Breast epithelium (tissue), 4 donors: ENCODE data around the gene PARP1. TPM values are rescaled to one million over a fixed set of nuclear protein-coding genes. Genes with fewer than 3 reads are reported as not detected.

Experiments used
- DNase-seq, 2 donors: peaks; one replicate each; pipeline ENCODE4 v3.0.0-alpha.2; 2019; ENCODE audit warnings: low spot score in 2 of 2
- H3K27ac ChIP-seq, 2 donors: fragments of 200-600 bp; sonication (generic) in 1 of 2; one replicate each; pipeline ENCODE4 v1.5.1; 2016 to 2019; ENCODE audit warnings: mild to moderate bottlenecking in 1 of 2
- H3K27me3 ChIP-seq, 2 donors: fragments of 200-600 bp; sonication (generic) in 1 of 2; one replicate each; pipeline versions ENCODE4 v1.5.1 to v1.6.0; 2017 to 2019; ENCODE audit warnings: control low read depth in 1 of 2, mild to moderate bottlenecking in 1 of 2
- H3K36me3 ChIP-seq: fragments of 200-600 bp; one replicate; pipeline ENCODE4 v1.5.1; 2019
- H3K4me1 ChIP-seq, 2 donors: fragments of 200-600 bp; sonication (generic); one replicate each; pipeline ENCODE4 v1.5.1; 2016 to 2019; ENCODE audit warnings: control low read depth in 1 of 2
- H3K4me3 ChIP-seq, 3 donors: fragments of 200-600 bp; sonication (generic); 1 replicate in 2 of 3; 2 replicates in 1 of 3; pipeline ENCODE4 v1.5.1; 2016 to 2019; ENCODE audit warnings: mild to moderate bottlenecking in 3 of 3, moderate library complexity in 2 of 3
- H3K9me3 ChIP-seq, 2 donors: fragments of 200-600 bp; sonication (generic) in 1 of 2; one replicate each; pipeline ENCODE4 v1.5.1; 2016 to 2019; ENCODE audit warnings: control low read depth in 1 of 2
- CTCF ChIP-seq, 3 donors: fragments of 450-650 bp; IDR thresholded peaks; one replicate each; pipeline ENCODE4 v1.5.1; 2016 to 2017; ENCODE audit warnings: antibody characterized with exemption in 3 of 3, mild to moderate bottlenecking in 3 of 3, moderate library complexity in 3 of 3
- POLR2A ChIP-seq: fragments of 450-650 bp; IDR thresholded peaks from one replicate; pipeline ENCODE4 v1.6.1; 2016; ENCODE audit warnings: antibody characterized with exemption, mild to moderate bottlenecking, moderate library complexity
- POLR2AphosphoS5 ChIP-seq, 3 donors: sonication (generic); formaldehyde crosslinking; IDR thresholded peaks; one replicate each; pipeline ENCODE4 v1.6.1; 2017; ENCODE audit warnings: antibody characterized with exemption in 3 of 3
- intact Hi-C: fragments of 100-400 bp; cut with DNase I; formaldehyde crosslinking; loops from one replicate; pipeline ENCODE4 v1.15.1; 2023; ENCODE audit warnings: low total_unique reads
- total RNA-seq, 3 donors: library from RNA; depleted of rRNA; stranded (reverse); fragments of >200 nt; gene quantifications; one replicate each; pipeline ENCODE4 v1.1.0, GENCODE V29; 2016

Gene PARP1
- total RNA-seq, 3 donors from 2014 or later = 53.0 to 83.9 (median 72.3) TPM

- TF ChIP-seq POLR2AphosphoS5 (IDR thresholded peaks at IDR 0.05) (no peak), CTCF (IDR thresholded peaks at IDR 0.05) (no peak), POLR2A (no peak)
- DNase-seq = no peak
- intact Hi-C loops = no loop called here
Observed at GRCh38 chr1:226443439-226443838, 35.5 kb upstream of the PARP1 start.

GRCh38 chr1:226443033-226443432, 35.1 kb upstream of the PARP1 start:
- intact Hi-C loops = no loop called here
- TF ChIP-seq POLR2AphosphoS5 (IDR thresholded peaks at IDR 0.05) (no peak), POLR2A (no peak), CTCF (IDR thresholded peaks at IDR 0.05) (no peak)
- H3K27ac ChIP-seq = no peak overlapping the region
- no peaks in the 10 kb centered on the region for H3K36me3 ChIP-seq
- H3K4me3 ChIP-seq = no peak overlapping the region
- H3K9me3 ChIP-seq = no peaks in the 10 kb centered on the region
- H3K27me3 ChIP-seq = no peaks in the 10 kb centered on the region
- no peak for DNase-seq
- no peaks in the 10 kb centered on the region for H3K4me1 ChIP-seq

More at GRCh38 chr1:226443439-226443838, 35.5 kb upstream of the PARP1 start:
- Histone ChIP-seq H3K4me3 (no peak overlapping the region), H3K27me3 (no peaks in the 10 kb centered on the region), H3K9me3 (no peaks in the 10 kb centered on the region), H3K4me1 (no peaks in the 10 kb centered on the region), H3K36me3 (no peaks in the 10 kb centered on the region), H3K27ac (no peak overlapping the region)

- TF ChIP-seq CTCF (IDR thresholded peaks at IDR 0.05) (no peak), POLR2AphosphoS5 (IDR thresholded peaks at IDR 0.05) (no peak), POLR2A (no peak)
- H3K4me1 ChIP-seq = no peaks in the 10 kb centered on the region
- no peak overlapping the region for H3K27ac ChIP-seq
- DNase-seq = no peak
- no peak overlapping the region for H3K4me3 ChIP-seq
- intact Hi-C loops = no loop called here
- H3K27me3 ChIP-seq = no peaks in the 10 kb centered on the region
- no peaks in the 10 kb centered on the region for H3K36me3 ChIP-seq
- no peaks in the 10 kb centered on the region for H3K9me3 ChIP-seq
Observed at GRCh38 chr1:226441629-226442028, 33.7 kb upstream of the PARP1 start.

GRCh38 chr1:226440512-226440911, 32.6 kb upstream of the PARP1 start:
- no peak for TF ChIP-seq CTCF (IDR thresholded peaks at IDR 0.05)
- no peak for TF ChIP-seq POLR2A
- TF ChIP-seq POLR2AphosphoS5 (IDR thresholded peaks at IDR 0.05) = no peak
- intact Hi-C loops = no loop called here
- no peak overlapping the region for H3K27ac ChIP-seq
- no peaks in the 10 kb centered on the region for H3K4me1 ChIP-seq
- H3K4me3 ChIP-seq = no peak overlapping the region
- no peaks in the 10 kb centered on the region for H3K36me3 ChIP-seq
- DNase-seq = no peak
- no peaks in the 10 kb centered on the region for H3K27me3 ChIP-seq
- no peaks in the 10 kb centered on the region for H3K9me3 ChIP-seq

GRCh38 chr1:226438007-226438406, 30.1 kb upstream of the PARP1 start:
- H3K4me1 ChIP-seq = no peaks in the 10 kb centered on the region
- no peaks in the 10 kb centered on the region for H3K36me3 ChIP-seq
- H3K9me3 ChIP-seq = no peaks in the 10 kb centered on the region
- H3K27me3 ChIP-seq = no peaks in the 10 kb centered on the region
- no peak overlapping the region for H3K27ac ChIP-seq
- DNase-seq = no peak
- intact Hi-C loops = no loop called here
- no peak overlapping the region for H3K4me3 ChIP-seq
- TF ChIP-seq CTCF (IDR thresholded peaks at IDR 0.05) = no peak
- no peak for TF ChIP-seq POLR2A
